Gastrocnemius medialis (tissue), 4 donors: ENCODE results near the gene FEZ2.

Experiments
- POLR2A ChIP-seq, 2 donors: fragments of 450-650 bp; IDR thresholded peaks; one replicate each; pipeline ENCODE4 v1.6.1; 2017; ENCODE audit warnings: antibody characterized with exemption in 2 of 2, mild to moderate bottlenecking in 2 of 2, moderate library complexity in 2 of 2
- TF ChIP-seq, protein P1 (sequence below), 5 experiments: fragments of 450-650 bp in 3 of 5; fragments of 200-600 bp in 2 of 5; sonication (generic) in 2 of 5; IDR thresholded peaks in 4 of 5; conservative IDR thresholded peaks in 1 of 5; 1 replicate in 4 of 5; 2 replicates in 1 of 5; pipeline ENCODE4 v1.5.1; 2016 to 2019; ENCODE audit warnings: antibody characterized with exemption in 5 of 5, mild to moderate bottlenecking in 3 of 5, moderate library complexity in 3 of 5

DNA sequence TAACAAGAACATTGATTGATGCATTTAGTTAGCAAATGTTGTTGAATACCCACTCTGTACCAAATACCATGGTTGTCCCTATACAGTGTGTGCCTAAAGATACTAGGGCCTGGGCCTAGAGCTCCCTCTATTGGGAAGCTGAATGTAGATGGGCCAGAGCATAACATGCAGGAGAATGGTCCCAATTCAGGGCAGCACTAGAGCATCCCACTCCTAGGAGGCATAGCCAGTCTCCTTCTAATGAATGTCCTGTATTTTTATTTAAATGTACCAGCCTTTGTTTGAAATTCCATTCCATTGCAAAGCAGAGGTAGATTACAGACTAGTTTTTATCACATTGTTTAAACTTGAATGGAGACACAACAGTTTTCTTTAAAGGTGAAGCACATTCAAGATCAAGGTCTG is 90.6 kb downstream of the FEZ2 start:
- TF ChIP-seq, protein P1, sequence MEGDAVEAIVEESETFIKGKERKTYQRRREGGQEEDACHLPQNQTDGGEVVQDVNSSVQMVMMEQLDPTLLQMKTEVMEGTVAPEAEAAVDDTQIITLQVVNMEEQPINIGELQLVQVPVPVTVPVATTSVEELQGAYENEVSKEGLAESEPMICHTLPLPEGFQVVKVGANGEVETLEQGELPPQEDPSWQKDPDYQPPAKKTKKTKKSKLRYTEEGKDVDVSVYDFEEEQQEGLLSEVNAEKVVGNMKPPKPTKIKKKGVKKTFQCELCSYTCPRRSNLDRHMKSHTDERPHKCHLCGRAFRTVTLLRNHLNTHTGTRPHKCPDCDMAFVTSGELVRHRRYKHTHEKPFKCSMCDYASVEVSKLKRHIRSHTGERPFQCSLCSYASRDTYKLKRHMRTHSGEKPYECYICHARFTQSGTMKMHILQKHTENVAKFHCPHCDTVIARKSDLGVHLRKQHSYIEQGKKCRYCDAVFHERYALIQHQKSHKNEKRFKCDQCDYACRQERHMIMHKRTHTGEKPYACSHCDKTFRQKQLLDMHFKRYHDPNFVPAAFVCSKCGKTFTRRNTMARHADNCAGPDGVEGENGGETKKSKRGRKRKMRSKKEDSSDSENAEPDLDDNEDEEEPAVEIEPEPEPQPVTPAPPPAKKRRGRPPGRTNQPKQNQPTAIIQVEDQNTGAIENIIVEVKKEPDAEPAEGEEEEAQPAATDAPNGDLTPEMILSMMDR (IDR thresholded peaks at IDR 0.05 in 4 of 5, conservative IDR thresholded peaks at IDR 0.05 in 1 of 5) = peak; percentile 30 to 74 (median 41)
- no peak for TF ChIP-seq POLR2A (IDR thresholded peaks at IDR 0.05)
